Measurements from ENCODE around the gene TKT. TPM values are rescaled to one million over a fixed set of nuclear protein-coding genes. Genes with fewer than 3 reads are reported as not detected.

Gene TKT
- total RNA-seq, 4 donors from 2014 or later, result 130 to 171 (median 145) TPM

- Histone ChIP-seq H3K4me3 (no peak overlapping the region), H3K27me3 (no peaks in the 10 kb centered on the region), H3K4me1 (peaks cover 0 to 11% (median 4%) of the 10 kb centered on the region in 4 donors), H3K27ac (peak overlapping the region in 2 of 4 donors; percentile 4 to 59), H3K9me3 (no peaks in the 10 kb centered on the region), H3K36me3 (peaks cover 0 to 86% (median 4%) of the 10 kb centered on the region in 3 donors)
- TF ChIP-seq POLR2A (IDR thresholded peaks at IDR 0.05) (no peak), CTCF (IDR thresholded peaks at IDR 0.05) (no peak)
- peak in 1 of 3 donors; percentile 45 for DNase-seq
These were observed 67.1 kb downstream of the TKT start for GRCh38 chr3:53188720-53189119.

- peak overlapping the region in 2 of 4 donors; percentile 4 to 59 for H3K27ac ChIP-seq
- H3K4me1 ChIP-seq, result peaks cover 0 to 8% (median 4%) of the 10 kb centered on the region in 4 donors
- no peak overlapping the region for H3K4me3 ChIP-seq
- H3K27me3 ChIP-seq, result no peaks in the 10 kb centered on the region
- TF ChIP-seq CTCF (IDR thresholded peaks at IDR 0.05), result no peak
- no peak for TF ChIP-seq POLR2A (IDR thresholded peaks at IDR 0.05)
- DNase-seq, result peak in 1 of 3 donors; percentile 51
- peaks cover 0 to 88% (median 4%) of the 10 kb centered on the region in 3 donors for H3K36me3 ChIP-seq
- H3K9me3 ChIP-seq, result no peaks in the 10 kb centered on the region
These were observed 67.6 kb downstream of the TKT start for GRCh38 chr3:53188136-53188685.

DNA sequence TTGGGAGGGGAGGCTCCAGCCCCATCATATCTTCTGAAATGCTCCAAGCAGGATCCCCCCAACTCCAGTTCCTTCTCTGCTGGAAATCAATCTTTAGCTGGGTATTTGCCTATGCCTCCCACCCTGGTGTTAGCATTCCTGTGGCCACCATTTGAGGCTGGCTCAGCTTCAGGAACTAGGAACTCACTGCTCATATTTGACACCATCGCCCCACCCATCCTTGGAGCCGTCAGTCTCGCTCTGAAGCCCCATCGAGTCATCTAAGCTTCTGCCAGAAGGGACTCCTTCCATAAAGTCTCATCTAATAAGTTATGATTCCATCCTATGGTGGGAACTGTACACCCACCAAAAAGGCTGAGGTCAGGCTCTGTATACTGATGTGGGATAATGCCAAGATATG, 68.4 kb downstream of the TKT start:
- peaks cover 0 to 90% (median 4%) of the 10 kb centered on the region in 3 donors for H3K36me3 ChIP-seq

DNA sequence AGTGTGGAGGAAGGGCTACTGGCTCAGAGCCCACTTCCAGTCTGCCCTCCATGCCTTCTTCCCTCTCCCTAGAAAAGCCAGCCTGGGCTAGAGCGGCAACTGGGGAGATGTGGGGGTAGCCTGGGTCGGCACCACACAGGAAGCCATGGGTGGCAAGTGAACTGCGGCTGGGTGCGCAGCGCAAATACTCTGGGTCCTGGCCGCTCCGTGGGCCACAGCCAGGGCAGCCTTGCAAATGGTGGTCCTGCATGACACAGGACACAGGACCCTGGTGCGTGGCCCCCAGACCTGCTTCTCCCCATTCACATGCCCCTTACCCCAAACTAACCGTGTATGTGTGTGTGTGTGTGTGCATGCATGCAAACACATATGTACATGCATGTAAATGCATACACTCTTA, 69.1 kb downstream of the TKT start:
- no peaks in the 10 kb centered on the region for H3K27me3 ChIP-seq
- H3K4me1 ChIP-seq, result peaks cover 0 to 8% (median 0%) of the 10 kb centered on the region in 4 donors
- H3K27ac ChIP-seq, result no peak overlapping the region
- H3K9me3 ChIP-seq, result no peaks in the 10 kb centered on the region
- no peak overlapping the region for H3K4me3 ChIP-seq
- peaks cover 0 to 91% (median 4%) of the 10 kb centered on the region in 3 donors for H3K36me3 ChIP-seq
- TF ChIP-seq POLR2A (IDR thresholded peaks at IDR 0.05), result no peak
- TF ChIP-seq CTCF (IDR thresholded peaks at IDR 0.05), result no peak
- DNase-seq, result no peak

More for the DNA sequence above, 68.4 kb downstream of the TKT start:
- DNase-seq, result peak in 1 of 3 donors; percentile 23
- no peak overlapping the region for H3K27ac ChIP-seq
- H3K9me3 ChIP-seq, result no peaks in the 10 kb centered on the region
- peaks cover 0 to 8% (median under 1%) of the 10 kb centered on the region in 4 donors for H3K4me1 ChIP-seq
- H3K27me3 ChIP-seq, result no peaks in the 10 kb centered on the region
- TF ChIP-seq CTCF (IDR thresholded peaks at IDR 0.05), result no peak
- no peak for TF ChIP-seq POLR2A (IDR thresholded peaks at IDR 0.05)
- H3K4me3 ChIP-seq, result no peak overlapping the region

DNA sequence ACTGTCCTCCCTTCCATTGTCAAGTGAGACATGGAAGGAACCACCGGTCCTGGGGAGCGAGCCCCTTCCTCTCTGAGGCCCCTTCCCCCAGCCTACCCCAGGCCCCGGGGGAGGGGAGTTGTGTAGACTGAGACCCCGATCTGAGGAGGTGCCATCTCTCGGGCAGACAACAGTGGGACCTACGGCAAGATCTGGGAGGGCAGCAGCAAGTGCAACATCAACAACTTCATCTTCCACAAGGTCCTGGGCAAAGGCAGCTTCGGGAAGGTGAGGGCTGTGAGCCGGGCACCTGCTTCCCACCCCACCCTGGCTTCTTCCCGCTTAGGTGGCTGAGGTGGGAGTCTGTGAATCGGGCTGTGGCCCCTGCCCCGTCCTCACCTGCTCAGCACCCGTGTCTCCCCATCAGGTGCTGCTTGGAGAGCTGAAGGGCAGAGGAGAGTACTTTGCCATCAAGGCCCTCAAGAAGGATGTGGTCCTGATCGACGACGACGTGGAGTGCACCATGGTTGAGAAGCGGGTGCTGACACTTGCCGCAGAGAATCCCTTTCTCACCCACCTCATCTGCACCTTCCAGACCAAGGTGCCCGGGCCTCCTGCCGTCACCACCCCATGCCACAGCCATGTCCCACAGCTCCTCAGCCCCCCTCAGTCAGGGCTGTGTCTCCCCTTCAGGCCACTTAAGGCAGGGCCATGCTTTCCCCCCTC, 69.9 kb downstream of the TKT start:
- Histone ChIP-seq H3K36me3 (peaks cover 0 to 92% (median 4%) of the 10 kb centered on the region in 3 donors), H3K9me3 (no peaks in the 10 kb centered on the region), H3K27me3 (no peaks in the 10 kb centered on the region), H3K4me1 (peaks cover 0 to 8% (median 3%) of the 10 kb centered on the region in 4 donors), H3K4me3 (no peak overlapping the region), H3K27ac (no peak overlapping the region)
- no peak for DNase-seq
- TF ChIP-seq CTCF (IDR thresholded peaks at IDR 0.05), result no peak
- TF ChIP-seq POLR2A (IDR thresholded peaks at IDR 0.05), result no peak

Data from Peyer's patch (tissue), 4 donors.